B cell (primary cell): ENCODE measurements around the gene CHST8.

Experiments
- CTCF ChIP-seq: fragments of 200-600 bp; IDR thresholded peaks from one replicate; pipeline ENCODE4 v1.8.0; 2022; ENCODE audit warnings: antibody characterized with exemption, mild to moderate bottlenecking
- EZH2 ChIP-seq: IDR thresholded peaks from 2 replicates; pipeline ENCODE4 v1.6.1; 2012; ENCODE audit warnings: borderline replicate concordance, low read depth, mild to moderate bottlenecking, moderate library complexity, low read length; ENCODE audit not compliant: insufficient read depth, poor library complexity, severe bottlenecking

- no peak for TF ChIP-seq CTCF
- TF ChIP-seq EZH2: no peak
Observed at GRCh38 chr19:33693678-33694077, 71.9 kb downstream of the CHST8 start.
